NCI-H2081 treated with DMSO at 0.1 percent for 48 hours (cell line): ENCODE results near the gene PARN.
"Not testable (repeated sequence)": the region's sequence is repeated elsewhere in the genome, so short reads cannot be mapped to it uniquely, and the experiment has no call there.

Experiments used
- DNase-seq: peaks from one replicate; lab custom pipeline; 2025; lab: John Stamatoyannopoulos, UW

Gene PARN

DNA sequence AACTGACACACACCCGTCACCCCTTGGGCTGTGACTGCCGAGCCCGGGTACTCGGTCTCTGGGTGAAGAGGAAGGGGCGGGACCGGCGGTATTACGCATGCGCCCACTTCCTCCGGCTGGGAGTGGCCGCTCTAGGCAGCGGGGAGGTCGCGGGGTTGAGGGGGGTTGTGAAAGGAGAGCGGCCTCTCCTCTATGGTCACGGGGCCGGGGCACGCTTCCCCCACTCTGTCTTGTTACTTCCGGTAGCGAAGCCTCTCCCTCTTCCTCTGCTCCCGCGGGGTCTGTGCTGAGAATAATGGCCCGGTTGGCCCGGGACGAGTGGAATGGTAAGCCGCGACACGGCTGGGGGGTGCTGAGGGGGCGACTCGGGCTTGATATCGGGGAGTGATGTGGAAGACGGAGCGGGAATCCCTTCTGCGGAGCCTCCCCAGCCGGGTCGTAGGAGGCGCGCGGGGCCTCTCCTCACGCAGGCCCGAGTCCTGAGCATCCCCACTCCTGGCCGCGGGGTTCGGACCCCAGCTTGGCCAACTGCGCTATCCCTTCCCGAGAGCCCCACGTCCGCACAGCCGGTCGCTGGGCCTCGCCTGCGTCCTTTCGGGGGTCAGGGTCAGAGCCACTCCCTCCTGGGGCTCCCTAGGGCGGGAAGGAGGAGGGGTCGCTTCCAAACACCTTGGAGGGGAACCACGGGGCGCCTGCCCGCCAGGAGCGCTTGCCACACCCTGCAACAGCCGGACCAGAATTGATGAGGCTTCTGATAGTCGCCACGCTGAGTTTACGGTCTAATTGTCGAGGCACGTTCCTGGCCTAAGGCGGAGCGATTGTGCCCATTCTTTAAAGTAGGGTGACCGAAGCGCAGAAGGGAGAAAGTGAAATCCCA lies 2.9 kb upstream of the PARN start, which contains the start of gene BFAR:
Gene BFAR (plus strand): TSS at position 259 of the 877 bp plus-strand sequence. CDS start 11,396 bp downstream, outside the sequence.
- peak; percentile 76 for DNase-seq

DNA sequence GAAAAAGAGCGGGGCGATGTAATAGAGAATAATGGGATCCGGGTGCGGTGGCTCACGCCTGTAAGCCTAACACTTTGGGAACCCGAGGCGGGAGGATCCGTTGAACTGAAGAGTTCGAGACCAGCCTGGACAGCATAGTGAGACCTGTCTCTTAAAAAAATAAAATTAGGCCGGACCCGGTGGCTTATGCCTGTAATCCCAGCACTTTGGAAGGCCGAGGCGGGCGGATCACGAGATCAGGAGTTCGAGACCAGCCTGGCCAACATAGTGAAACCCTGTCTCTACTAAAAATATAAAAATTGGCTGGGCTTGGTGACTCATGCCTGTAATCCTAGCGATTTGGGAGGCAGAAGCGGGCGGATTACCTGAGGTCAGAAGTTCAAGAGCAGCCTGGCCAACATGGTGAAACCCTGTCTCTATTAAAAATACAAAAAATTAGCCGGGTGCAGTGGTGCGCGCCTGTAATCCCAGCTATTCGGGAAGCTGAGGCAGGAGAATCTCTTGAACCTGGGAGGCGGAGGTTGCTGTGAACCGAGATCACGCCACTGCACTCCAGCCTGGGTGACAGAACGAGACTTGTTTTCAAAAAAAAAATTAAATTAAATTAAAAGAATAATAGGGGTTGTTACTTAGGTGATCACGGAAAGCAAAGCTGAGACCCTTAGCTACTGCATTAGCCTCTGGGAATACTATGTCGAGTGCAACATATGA lies 715 bp upstream of the PARN start:
- DNase-seq = not testable (repeated sequence)

DNA sequence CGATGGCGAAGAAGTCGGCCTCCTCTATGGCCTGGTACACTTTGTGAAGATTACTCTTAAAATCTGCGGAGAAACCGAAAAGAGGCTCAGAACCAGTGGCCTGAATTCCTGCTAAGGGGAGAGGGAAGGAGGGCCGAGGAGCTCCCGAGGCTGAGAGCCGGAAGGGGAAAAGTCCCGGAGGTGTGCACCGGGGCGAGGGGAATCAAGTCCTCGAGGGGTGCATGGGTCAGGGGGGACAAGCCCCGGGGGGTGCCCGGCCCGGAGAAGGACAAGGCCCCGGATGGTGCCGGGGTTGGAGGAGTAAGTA lies 495 bp downstream of the PARN start:
- DNase-seq = no peak

DNA sequence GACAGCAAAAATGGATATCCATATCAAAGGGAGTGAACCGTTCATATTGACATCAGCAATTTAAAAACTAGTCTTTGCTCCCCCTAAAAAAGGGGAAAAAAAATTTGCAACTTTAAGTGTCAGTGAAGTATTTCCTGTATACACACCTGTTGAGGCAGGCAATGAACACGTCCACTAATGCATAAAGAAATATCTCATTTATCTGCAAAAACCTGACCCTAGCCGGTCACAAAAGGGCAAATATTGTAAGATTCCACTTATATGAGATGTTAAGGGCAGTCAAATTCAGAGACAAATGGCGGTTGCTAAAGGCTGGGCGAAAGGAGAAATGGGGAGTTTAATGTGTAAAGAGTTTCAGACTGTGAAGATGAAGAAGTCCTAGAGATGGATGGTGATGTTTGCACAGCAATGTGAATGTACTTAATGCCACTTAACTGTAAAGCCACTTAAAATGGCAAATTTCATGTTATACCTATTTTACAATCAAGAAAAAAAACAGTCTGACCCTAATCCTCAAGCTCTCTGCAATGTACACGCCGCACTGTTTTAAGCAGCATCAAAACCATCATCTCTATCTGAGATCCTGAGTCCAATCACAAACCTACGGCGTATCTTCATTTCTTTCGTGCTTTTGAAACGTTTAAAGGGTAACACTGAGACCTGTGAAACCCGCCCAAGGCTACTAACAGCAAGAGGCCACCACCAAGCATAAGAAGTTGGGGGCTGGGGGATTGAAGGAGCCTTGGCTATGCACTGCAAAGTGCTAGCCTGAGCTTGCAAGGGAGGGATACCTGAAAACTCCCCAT lies 1.1 kb downstream of the PARN start:
- DNase-seq = no peak

DNA sequence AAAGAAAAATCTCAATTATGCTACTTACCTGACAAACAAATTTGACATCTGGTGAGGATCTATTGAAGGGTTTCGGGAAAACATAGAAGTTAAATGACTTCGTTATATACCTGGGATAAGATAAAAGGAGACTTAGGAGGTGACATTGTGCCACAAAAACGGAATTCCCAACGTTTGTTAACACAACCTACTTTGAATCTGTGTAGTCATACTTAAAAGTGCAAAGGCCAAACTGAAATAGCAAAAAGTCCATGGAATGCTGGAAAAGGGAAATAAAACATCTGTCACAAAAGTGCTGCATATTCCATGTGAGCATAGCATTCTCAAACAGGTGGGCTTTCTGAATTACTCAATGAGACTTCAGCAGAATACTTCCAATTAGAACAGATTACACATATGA lies 3.0 kb downstream of the PARN start:
- DNase-seq = no peak

DNA sequence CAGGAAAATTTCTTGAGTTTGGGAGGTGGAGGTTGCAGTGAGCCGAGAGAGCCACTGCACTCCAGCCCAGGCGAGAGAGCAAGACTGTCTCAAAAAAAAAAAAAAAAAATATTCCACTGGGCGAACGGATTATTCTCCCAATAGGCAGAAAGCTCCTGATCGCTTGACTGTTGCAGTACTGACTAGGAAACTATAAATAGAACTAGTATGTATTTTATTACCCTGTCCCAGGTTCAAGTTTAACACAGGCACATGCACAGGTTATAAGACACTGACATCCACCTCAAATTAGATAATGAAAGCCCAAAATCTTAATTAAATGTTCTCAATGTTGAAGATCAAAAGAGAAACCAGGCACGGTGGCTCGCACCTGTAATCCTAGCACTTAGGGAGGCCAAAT lies 11.5 kb downstream of the PARN start:
- no peak for DNase-seq

DNA sequence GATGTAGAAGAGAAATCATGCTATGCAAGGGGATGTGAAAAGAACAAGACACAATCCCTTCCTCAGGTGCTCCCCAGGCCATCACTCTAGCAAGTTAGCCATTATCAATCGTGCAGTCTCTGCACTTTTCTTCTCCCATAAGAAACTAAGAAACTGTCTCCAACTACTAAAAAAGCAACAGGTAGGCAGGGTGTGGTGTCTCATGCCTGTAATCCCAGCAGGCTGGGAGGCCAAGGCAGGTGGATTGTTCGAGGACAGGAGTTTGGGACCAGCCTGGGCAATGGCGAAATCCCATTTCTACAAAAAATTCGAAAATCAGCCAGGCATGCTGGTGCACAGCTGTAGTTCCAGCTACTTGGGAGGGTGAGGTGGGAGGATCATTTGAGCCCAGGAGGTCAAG lies 13.8 kb downstream of the PARN start:
- no peak for DNase-seq

DNA sequence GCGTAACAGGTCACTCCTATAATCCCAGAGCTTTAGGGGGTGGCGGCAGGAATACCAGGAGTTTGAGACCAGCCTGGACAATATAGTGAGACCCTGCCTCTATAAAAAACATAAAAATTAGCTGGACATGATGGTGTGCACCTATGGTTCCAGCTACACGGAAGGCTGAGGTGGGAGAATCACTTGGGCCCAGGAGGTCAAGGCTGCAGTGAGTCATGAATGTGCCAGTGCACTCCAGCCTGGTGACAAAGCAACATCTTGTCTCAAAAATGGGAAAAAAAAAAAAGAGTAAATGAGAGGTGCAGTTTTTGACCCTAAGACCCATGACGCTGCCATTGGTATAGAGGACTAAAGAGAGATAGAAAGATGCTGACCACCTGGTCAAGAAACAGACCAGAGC lies 16.1 kb downstream of the PARN start:
- no peak for DNase-seq

DNA sequence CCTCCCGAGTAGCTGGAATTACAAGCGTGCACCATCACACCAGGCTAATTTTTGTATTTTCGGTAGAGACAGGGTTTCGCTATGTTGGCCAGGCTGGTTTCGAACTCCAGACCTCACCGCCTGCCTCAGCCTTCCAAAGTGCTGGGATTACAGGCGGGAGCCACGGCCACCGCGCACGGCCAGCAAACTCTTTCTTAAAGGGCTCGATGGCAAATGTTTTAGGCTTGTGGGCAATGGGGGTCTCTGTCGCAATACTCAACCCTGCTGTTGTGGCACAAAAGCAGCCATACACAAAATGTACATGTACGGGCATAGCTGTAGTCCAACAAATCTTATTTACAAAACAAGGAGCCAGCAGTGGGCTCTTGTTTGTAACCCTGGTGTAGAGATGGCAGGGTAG lies 18.4 kb downstream of the PARN start:
- DNase-seq = no peak

DNA sequence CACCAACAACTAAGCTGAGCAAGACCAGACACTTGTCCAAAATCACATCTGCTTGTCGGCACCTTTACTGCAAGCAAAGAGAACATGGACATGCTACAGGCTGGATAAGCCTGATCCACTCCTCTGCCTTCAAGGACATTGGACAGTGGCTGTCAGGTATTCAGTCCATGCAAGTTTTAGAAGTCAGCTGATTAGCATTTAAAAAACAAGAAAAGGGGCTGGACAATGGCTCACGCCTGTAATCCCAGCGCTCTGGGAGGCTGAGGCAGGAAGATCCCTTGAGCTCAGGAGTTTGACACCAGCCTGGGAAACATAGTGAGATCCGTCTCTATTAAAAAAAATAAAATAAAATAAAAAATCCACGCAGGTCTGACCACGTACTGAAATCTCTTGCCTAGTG lies 20.3 kb downstream of the PARN start:
- no peak for DNase-seq

DNA sequence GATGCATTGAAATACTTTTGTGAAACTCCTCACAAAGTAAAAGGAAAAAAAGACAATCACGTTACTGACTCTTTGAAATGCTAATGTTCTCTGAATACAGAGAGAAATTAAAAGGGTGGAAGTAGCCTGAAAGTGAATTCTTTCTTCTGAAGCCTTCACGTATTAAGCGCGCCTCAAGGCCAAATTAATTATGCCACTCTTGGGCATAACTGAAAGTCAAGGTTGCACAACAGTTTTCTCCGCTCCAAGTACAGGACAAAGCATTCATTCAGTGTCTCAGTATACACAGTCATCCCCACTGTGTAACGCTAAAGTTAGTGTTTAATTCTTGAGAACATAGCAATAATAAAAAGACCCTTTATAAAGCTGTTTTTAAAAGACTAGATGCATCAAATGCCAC lies 21.5 kb downstream of the PARN start:
- no peak for DNase-seq

DNA sequence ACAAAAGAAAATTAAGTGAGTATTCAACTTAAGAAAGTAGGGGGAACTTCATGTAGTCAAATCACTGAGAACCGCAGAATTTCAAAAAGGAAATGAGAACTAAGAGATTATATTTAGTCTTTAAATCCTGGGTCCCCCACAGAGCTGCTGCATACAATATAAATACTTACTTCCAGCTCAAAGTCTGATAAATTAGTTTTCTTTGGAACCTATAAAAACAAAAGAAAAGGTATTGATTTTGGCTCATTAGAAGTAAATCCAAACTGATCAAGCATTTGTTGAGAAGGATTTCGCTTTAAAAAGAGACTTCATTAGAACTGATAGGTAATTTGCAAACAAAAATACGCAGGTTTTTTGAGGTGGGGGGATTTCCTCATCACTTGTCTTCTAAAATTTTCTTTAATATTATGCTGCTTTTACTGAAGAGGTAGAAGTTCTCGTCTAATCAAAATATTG lies 21.9 kb downstream of the PARN start:
- DNase-seq = no peak

DNA sequence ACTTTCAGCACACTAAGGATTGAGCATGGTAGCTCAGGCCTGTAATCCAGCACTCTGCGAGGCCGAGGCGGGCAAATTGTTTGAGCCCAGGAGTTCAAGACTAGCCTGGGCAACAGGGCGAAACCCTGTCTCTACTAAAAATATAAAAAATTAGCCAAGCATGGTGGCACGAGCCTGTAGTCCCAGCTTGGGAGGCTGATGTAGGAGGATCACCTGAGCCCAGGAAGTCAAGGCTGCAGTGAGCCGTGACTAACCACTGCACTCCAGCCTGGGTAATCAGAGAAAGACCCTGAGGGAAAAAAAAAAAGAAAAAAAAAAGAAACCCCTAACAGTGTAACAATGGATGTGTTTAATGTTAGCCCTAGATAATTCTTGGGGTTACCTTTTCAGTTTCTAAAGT lies 24.0 kb downstream of the PARN start:
- no peak for DNase-seq

DNA sequence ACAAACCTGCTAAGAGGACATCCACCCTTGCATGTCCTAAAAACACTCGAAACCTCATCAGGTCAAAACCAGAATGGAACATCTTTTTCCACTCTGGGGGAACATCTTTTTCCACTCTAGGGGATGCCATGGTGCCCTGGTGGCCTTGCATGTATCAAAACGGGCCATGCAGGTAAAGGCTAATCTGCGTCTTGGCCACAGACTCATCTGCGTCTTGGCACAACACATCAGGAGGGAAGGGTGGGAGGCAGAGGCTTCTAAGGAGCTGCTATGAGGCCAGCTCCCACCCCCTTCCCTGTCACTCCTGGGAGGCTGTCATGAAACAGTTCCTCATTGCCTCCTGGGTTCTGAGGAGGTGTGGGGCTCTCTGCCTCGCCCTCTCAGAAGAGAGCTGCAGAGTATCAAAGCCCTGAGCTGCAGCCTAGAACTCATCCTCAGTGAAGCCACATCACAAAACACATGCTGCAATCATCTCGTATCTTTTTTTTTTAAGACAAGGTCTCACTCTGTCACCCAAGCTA lies 27.6 kb downstream of the PARN start:
- DNase-seq = no peak

DNA sequence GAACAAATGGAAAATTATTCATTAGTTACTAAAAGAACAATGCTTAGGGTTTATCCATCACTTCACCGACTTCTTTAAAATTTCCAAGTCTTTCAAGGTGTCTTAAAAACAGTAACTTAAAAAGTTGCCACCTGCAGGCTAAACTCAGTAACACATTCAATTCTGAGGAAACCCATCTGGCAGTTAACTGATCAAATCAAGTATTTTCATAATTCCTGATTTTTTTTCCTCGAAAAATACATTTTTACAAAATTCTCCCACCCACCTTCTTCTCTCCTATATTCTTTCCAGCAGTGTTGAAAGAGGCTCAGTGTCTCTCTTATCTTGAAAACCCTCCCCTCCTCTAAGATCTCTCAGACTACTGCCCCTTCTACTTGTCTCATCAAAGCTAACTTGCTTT lies 29.9 kb downstream of the PARN start:
- DNase-seq = no peak

DNA sequence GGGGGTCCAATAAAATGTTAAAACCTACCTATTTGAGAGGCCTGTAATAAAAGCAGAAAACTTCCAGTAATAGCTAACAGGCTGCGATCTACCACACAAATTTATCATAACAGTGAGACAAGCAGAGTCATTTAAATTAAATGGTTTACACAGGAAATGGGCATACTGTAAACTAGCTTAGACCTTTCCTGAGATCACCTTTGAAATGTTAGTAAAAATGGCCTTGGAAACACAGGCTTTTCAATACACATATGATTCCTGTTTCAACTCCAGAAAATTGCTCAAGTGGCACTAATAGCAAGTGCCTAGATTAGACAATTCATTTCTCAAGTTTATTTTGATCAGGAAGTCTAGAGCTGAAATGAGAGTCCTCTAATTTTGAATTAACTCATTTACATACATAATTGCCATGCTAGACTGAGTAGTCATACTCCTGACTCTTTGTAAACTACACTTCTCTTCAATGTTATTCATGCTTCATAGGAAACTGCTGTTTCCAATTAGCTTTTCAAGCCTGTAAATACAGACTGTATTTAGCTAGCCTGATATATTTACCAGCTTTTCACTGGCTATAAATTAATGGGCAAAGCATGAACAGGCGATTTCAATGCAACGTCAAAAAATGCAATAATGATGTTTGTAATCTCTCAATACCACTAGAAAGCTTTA lies 43.3 kb downstream of the PARN start:
- no peak for DNase-seq

DNA sequence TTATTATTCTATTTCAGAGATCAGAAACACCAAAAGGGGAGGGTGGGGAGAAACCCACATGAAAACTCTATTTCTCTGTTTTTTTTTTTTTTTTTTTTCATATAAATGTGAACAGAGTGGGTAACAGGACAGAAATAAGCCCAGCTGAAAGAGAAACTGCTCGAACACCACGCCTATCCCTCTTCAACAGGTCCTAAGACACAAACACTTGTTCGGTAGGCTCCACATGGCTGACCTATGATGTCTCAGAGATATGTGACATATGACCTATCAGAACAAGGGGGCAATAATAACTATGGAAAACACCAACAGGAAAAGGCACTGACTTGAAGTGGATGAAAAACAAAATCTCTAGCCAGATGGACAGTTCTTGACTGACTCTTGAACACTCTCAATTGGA lies 44.8 kb downstream of the PARN start:
- no peak for DNase-seq

DNA sequence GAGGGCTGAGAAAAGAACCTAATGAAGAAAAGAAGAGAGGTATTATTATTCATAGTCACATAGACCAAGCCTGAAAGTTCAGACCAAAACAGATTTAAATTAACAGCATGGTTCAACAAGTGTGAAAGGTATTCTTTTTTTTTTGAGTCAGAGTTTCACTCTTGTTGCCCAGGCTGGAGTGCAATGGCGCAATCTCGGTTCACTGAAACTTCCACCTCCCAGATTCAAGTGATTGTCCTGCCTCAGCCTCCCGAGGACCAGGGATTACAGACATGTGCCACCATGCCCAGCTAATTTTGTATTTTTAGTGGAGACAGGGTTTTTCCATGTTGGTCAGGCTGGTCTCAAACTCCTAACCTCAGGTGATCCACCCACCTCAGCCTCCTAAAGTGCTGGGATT lies 49.1 kb downstream of the PARN start:
- DNase-seq = not testable (repeated sequence)

DNA sequence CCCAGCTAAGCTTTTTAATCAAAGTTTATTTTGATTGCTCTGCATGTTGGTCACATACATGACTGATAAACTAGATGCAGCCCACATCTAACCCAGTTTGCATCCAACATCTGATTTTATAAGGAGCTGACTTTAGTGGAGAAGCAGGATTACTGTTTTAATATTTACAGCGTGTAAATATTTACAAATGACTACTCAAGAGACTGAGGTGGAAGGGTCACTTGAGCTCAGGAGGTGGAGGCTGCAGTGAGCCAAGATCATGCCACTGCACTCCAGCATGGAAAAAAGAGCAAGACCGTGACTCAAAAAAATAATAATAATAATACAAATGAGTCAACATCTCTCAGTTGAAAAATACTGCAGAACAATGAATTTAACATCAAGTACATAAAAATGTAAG lies 50.8 kb downstream of the PARN start:
- DNase-seq = no peak

DNA sequence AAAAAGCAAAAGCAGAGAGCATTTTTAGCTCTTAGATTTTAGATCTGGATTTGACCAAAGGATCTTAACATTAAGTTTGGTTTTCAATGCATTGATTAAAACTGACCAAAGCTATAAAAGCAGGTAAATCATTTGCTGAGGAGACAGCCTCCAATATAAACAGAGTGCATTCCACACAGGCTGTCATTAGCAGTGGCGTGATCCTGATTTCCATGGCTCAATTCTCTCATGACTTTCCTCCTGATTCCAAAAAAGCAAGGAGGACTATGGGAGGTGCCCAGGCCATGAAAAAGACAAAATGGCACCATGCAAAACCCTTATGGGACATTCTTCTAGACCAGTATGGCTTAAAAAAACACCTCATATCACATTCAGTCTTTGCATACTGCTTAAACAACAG lies 53.5 kb downstream of the PARN start:
- DNase-seq = no peak

DNA sequence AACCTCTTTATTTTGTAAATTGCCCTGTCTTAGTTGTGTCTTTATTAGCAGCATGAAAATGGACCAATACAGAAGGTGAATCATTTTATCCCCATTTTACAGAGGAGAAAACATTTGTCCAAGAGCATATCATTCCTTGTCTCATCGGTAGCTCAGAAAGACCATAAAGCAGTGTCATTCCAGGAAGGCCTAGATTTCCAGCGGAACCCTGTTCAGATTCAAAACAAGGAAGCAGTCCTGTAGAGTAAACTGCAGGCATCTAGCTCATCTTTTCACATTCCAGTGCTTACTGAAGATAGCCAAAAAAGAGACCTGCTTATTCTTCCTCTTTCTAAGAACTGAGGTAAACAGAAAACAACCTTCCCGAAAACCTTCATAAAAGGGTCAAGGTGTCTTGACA lies 54.0 kb downstream of the PARN start:
- DNase-seq = no peak
